Tibial nerve (tissue), 4 donors: ENCODE data around the gene RSAD1.

Experiments used
- EP300 ChIP-seq, 2 donors: sonication (generic); formaldehyde crosslinking; IDR thresholded peaks; one replicate each; pipeline ENCODE4 v1.6.1; 2017; ENCODE audit warnings: antibody characterized with exemption in 2 of 2, mild to moderate bottlenecking in 1 of 2
- TF ChIP-seq, protein P1 (sequence below), 5 experiments: fragments of 200-600 bp in 3 of 5; fragments of 450-650 bp in 2 of 5; sonication (generic) in 3 of 5; IDR thresholded peaks; one replicate each; pipeline ENCODE4 v1.5.1; 2016 to 2019; ENCODE audit warnings: antibody characterized with exemption in 5 of 5, mild to moderate bottlenecking in 3 of 5, moderate library complexity in 2 of 5

DNA sequence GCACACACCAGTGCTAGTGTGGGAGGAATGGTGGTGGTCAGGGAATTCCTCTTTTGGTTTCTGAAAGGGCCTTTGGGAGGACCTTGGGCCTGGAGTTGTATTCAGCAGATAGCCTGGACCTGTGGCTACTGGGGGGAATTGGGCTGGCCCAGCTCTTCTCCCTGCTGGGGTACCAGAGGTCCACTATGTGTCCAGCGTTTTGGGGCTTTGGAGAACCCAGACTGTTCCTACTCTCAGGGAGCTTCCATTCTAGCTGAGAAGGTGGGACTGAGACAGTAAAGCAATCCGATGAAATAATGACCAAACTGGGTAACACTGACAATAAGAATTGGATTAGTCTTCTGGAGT, 56.3 kb downstream of the RSAD1 start:
- TF ChIP-seq, protein P1, sequence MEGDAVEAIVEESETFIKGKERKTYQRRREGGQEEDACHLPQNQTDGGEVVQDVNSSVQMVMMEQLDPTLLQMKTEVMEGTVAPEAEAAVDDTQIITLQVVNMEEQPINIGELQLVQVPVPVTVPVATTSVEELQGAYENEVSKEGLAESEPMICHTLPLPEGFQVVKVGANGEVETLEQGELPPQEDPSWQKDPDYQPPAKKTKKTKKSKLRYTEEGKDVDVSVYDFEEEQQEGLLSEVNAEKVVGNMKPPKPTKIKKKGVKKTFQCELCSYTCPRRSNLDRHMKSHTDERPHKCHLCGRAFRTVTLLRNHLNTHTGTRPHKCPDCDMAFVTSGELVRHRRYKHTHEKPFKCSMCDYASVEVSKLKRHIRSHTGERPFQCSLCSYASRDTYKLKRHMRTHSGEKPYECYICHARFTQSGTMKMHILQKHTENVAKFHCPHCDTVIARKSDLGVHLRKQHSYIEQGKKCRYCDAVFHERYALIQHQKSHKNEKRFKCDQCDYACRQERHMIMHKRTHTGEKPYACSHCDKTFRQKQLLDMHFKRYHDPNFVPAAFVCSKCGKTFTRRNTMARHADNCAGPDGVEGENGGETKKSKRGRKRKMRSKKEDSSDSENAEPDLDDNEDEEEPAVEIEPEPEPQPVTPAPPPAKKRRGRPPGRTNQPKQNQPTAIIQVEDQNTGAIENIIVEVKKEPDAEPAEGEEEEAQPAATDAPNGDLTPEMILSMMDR (IDR thresholded peaks at IDR 0.05) = no peak
- no peak for TF ChIP-seq EP300 (IDR thresholded peaks at IDR 0.05)
